Peyer's patch (tissue), 4 donors: ENCODE results near the gene LRBA. TPM values are rescaled to one million over a fixed set of nuclear protein-coding genes. Genes with fewer than 3 reads are reported as not detected.
A peak's percentile ranks its signal among the peaks of the same experiment; 100 is the strongest.

Source experiments
- DNase-seq, 3 donors: peaks; one replicate each; pipeline ENCODE4 v3.0.0-alpha.2; 2017 to 2019
- H3K27ac ChIP-seq, 4 donors: fragments of 200-600 bp; sonication (generic); one replicate each; pipeline ENCODE4 v1.5.1; 2016 to 2019
- H3K27me3 ChIP-seq, 2 donors: fragments of 200-600 bp; sonication (generic); one replicate each; pipeline ENCODE4 v1.5.1; 2019
- H3K36me3 ChIP-seq, 3 donors: fragments of 200-600 bp; sonication (generic); one replicate each; pipeline ENCODE4 v1.5.1; 2016 to 2019
- H3K4me1 ChIP-seq, 4 donors: fragments of 200-600 bp; sonication (generic); one replicate each; pipeline ENCODE4 v1.5.1; 2016 to 2019
- H3K4me3 ChIP-seq, 4 donors: fragments of 200-600 bp; sonication (generic); 1 replicate in 3 of 4; 2 replicates in 1 of 4; pipeline ENCODE4 v1.5.1; 2016 to 2019; ENCODE audit warnings: mild to moderate bottlenecking in 1 of 4
- H3K9me3 ChIP-seq, 4 donors: fragments of 200-600 bp; sonication (generic); one replicate each; pipeline ENCODE4 v1.5.1; 2016 to 2019; ENCODE audit warnings: mild to moderate bottlenecking in 1 of 4
- POLR2A ChIP-seq, 2 donors: fragments of 450-650 bp; IDR thresholded peaks; one replicate each; pipeline ENCODE4 v1.5.1; 2017; ENCODE audit warnings: antibody characterized with exemption in 2 of 2, mild to moderate bottlenecking in 2 of 2, moderate library complexity in 2 of 2
- total RNA-seq, 4 donors: library from RNA; depleted of rRNA; stranded (reverse); fragments of >200 nt; gene quantifications; one replicate each; pipeline ENCODE4 v1.1.0, GENCODE V29; 2016
- TF ChIP-seq, protein P1 (sequence below), 6 experiments: fragments of 450-650 bp in 4 of 6; fragments of 200-600 bp in 2 of 6; sonication (generic) in 1 of 6; IDR thresholded peaks; one replicate each; pipeline ENCODE4 v1.5.1; 2017 to 2019; ENCODE audit warnings: antibody characterized with exemption in 6 of 6, mild to moderate bottlenecking in 3 of 6, moderate library complexity in 1 of 6

Gene LRBA
- total RNA-seq, 4 donors from 2014 or later = 71.5 to 120 (median 91.7) TPM

DNA sequence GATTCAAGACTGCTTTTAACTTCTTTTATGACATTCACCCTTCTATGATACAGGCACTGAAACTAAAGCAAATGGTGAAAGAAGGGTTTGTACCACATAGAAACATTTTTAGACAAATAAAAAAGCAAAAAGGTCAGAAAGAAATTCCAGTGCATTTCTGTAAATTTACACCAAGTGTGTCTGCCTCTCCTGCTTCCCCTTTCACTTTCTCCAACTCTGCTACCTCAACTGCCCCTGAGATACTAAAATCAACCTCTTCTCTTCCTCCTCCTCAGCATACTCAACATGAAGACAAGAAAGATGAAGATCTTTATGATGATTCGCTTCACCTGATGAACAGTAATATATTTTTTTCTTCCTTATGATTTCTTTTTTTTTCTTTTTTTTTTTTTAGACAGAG lies 187.9 kb downstream of the LRBA start:
- no peak overlapping the region for H3K4me3 ChIP-seq
- peaks cover 0 to 9% (median 0%) of the 10 kb centered on the region in 4 donors for H3K4me1 ChIP-seq
- H3K27me3 ChIP-seq = no peaks in the 10 kb centered on the region
- peak overlapping the region in 2 of 4 donors; percentile 15 to 54 for H3K27ac ChIP-seq
- no peak for TF ChIP-seq POLR2A (IDR thresholded peaks at IDR 0.05)
- TF ChIP-seq, protein P1, sequence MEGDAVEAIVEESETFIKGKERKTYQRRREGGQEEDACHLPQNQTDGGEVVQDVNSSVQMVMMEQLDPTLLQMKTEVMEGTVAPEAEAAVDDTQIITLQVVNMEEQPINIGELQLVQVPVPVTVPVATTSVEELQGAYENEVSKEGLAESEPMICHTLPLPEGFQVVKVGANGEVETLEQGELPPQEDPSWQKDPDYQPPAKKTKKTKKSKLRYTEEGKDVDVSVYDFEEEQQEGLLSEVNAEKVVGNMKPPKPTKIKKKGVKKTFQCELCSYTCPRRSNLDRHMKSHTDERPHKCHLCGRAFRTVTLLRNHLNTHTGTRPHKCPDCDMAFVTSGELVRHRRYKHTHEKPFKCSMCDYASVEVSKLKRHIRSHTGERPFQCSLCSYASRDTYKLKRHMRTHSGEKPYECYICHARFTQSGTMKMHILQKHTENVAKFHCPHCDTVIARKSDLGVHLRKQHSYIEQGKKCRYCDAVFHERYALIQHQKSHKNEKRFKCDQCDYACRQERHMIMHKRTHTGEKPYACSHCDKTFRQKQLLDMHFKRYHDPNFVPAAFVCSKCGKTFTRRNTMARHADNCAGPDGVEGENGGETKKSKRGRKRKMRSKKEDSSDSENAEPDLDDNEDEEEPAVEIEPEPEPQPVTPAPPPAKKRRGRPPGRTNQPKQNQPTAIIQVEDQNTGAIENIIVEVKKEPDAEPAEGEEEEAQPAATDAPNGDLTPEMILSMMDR (IDR thresholded peaks at IDR 0.05) = no peak
- no peaks in the 10 kb centered on the region for H3K9me3 ChIP-seq
- H3K36me3 ChIP-seq = peaks cover 0 to 3% (median 0%) of the 10 kb centered on the region in 3 donors
- DNase-seq = no peak

DNA sequence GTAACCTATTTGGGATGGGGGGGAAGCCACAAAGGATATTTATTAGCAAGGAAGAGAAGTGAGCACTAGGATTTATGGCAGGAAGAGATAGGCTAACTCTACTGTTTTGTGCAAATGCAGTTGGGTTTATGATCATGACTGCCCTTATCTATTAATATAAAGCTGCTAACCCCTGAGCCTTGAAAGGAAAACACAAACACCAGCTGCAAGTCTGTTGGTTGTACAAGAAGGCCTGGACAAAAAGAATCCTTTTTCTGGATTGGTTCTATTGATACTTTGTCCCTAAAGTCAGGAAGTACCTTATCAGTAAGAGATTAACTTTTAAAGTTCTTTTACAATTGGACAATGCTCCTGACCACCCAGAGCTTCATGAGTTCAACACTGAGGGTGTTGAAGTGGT lies 188.8 kb downstream of the LRBA start:
- Histone ChIP-seq H3K36me3 (peaks cover 0 to 3% (median 0%) of the 10 kb centered on the region in 3 donors), H3K4me3 (no peak overlapping the region), H3K4me1 (peaks cover 0 to 9% (median 0%) of the 10 kb centered on the region in 4 donors), H3K27me3 (no peaks in the 10 kb centered on the region), H3K27ac (no peak overlapping the region), H3K9me3 (no peaks in the 10 kb centered on the region)
- no peak for DNase-seq
- TF ChIP-seq, protein P1 (IDR thresholded peaks at IDR 0.05) = no peak
- no peak for TF ChIP-seq POLR2A (IDR thresholded peaks at IDR 0.05)

DNA sequence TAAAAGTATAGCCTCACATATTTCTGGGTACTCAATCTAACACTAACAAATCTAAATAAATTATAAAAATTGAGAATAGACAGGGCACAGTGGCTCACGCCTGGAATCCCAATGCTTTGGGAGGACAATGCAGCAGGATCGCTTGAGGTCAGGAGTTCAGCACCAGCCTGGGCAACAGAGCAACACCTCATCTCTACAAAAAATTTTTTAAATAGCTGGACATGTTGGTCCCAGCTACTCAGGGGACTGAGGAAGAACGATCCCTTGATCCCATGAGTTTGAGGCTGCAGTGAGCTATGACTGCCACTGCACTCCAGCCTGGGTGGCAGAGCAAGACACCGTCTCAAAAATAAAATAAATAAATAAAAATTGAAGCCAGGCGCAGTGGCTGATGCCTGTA lies 192.7 kb downstream of the LRBA start:
- Histone ChIP-seq H3K27me3 (no peaks in the 10 kb centered on the region), H3K4me3 (no peak overlapping the region), H3K4me1 (peaks cover 0 to 9% (median 0%) of the 10 kb centered on the region in 4 donors), H3K27ac (no peak overlapping the region), H3K9me3 (no peaks in the 10 kb centered on the region), H3K36me3 (no peaks in the 10 kb centered on the region)
- TF ChIP-seq POLR2A (IDR thresholded peaks at IDR 0.05) = no peak
- TF ChIP-seq, protein P1 (IDR thresholded peaks at IDR 0.05) = no peak
- no peak for DNase-seq

DNA sequence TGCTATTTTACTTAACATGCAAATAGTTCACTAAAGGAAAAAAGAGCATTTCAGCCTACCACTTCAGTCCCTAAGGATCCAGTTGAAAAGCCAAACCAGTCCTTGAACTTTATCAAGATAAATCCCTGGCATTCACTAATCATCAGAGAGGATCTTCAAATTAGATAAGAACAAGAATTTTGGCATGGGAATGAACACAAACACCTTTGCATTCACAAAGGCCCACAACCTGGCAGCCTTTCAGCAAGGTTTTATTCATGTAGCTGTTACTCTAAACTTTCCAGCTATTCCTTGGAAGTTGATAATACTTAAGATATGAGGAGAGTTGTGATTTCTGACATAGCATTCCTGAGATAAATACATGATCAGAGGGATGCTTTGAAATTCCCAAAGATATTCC lies 193.4 kb downstream of the LRBA start:
- no peaks in the 10 kb centered on the region for H3K9me3 ChIP-seq
- H3K4me1 ChIP-seq = peaks cover 0 to 8% (median 0%) of the 10 kb centered on the region in 4 donors

DNA sequence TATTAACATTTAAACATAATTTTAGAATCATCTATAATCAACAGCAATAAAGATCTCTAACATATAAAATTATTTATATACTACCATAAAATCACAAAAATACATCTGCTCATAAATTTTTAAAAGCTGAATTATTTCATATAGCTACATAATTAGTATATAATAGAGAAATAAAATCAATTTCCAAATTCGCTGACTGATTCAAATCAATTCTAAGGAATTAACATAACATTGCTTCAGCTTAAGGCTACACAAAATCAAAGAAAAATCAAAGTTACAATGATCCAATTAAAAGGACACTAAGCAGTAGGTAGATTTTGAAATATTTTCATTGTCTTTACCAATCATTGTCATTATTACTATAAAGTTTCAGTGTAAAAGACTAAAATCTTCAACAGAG lies 194.7 kb downstream of the LRBA start:
- no peaks in the 10 kb centered on the region for H3K27me3 ChIP-seq
- H3K9me3 ChIP-seq = no peaks in the 10 kb centered on the region

More for the DNA sequence above, 193.4 kb downstream of the LRBA start:
- no peak for DNase-seq
- no peak for TF ChIP-seq POLR2A (IDR thresholded peaks at IDR 0.05)
- TF ChIP-seq, protein P1 (IDR thresholded peaks at IDR 0.05) = no peak
- no peaks in the 10 kb centered on the region for H3K27me3 ChIP-seq
- peaks cover 0 to 4% (median 0%) of the 10 kb centered on the region in 3 donors for H3K36me3 ChIP-seq
- H3K27ac ChIP-seq = no peak overlapping the region
- H3K4me3 ChIP-seq = no peak overlapping the region

More for the DNA sequence above, 194.7 kb downstream of the LRBA start:
- Histone ChIP-seq H3K4me1 (no peaks in the 10 kb centered on the region), H3K36me3 (peaks cover 0 to 4% (median 0%) of the 10 kb centered on the region in 3 donors), H3K27ac (no peak overlapping the region), H3K4me3 (no peak overlapping the region)
- no peak for TF ChIP-seq POLR2A (IDR thresholded peaks at IDR 0.05)
- TF ChIP-seq, protein P1 (IDR thresholded peaks at IDR 0.05) = no peak
- DNase-seq = no peak
